Mesodermal cell (in vitro differentiated cells): ENCODE measurements around the gene MID1.

ENCODE experiments used
- H3K27ac ChIP-seq: 2 replicates; pipeline ENCODE4 v1.7.0; 2013; ENCODE audit warnings: mild to moderate bottlenecking, low read depth, low read length, moderate library complexity; ENCODE audit not compliant: severe bottlenecking
- H3K36me3 ChIP-seq: 2 replicates; pipeline ENCODE4 v1.7.1; 2013; ENCODE audit warnings: mild to moderate bottlenecking, low read length, moderate library complexity; ENCODE audit not compliant: control insufficient read depth, insufficient read depth
- H3K4me1 ChIP-seq: one replicate; pipeline ENCODE4 v1.7.1; 2013; ENCODE audit warnings: mild to moderate bottlenecking, low read length; ENCODE audit not compliant: insufficient read depth, control insufficient read depth, poor library complexity, severe bottlenecking
- H3K4me3 ChIP-seq: 2 replicates; pipeline ENCODE4 v1.7.0; 2013; ENCODE audit warnings: low read length, control low read depth, mild to moderate bottlenecking; ENCODE audit not compliant: insufficient read depth, poor library complexity, severe bottlenecking; ENCODE audit errors: extremely low read depth
- H3K9me3 ChIP-seq: 2 replicates; pipeline ENCODE4 v1.7.1; 2013; ENCODE audit warnings: mild to moderate bottlenecking, low read length, moderate library complexity; ENCODE audit not compliant: control insufficient read depth
- WGBS, 2 experiments: methylation state at CpG; one replicate each; pipeline ENCODE4 v1.1.5; 2013; ENCODE audit warnings: missing lambda C conversion rate in 2 of 2; ENCODE audit not compliant: insufficient coverage in 2 of 2; 5-methylcytosine and 5-hydroxymethylcytosine counted together

The MID1 gene

GRCh38 chrX:10450959-10451355, 169.4 kb downstream of the MID1 start:
- H3K4me3 ChIP-seq = no peak overlapping the region
- peaks cover 5% of the 10 kb centered on the region for H3K4me1 ChIP-seq

GRCh38 chrX:10450229-10450958, 170.0 kb downstream of the MID1 start:
- H3K27ac ChIP-seq = no peak overlapping the region

More at GRCh38 chrX:10450959-10451355, 169.4 kb downstream of the MID1 start:
- 100% methylated on average over 2 of the region's 4 CpGs; no CpG with 5 or more reads in 1 of the 2 experiments for WGBS, 2 experiments
- Histone ChIP-seq H3K36me3 (peaks cover 66% of the 10 kb centered on the region), H3K27ac (no peak overlapping the region), H3K9me3 (no peaks in the 10 kb centered on the region)

GRCh38 chrX:10447564-10448214, 172.7 kb downstream of the MID1 start:
- no peak overlapping the region for H3K4me3 ChIP-seq
- peaks cover 5% of the 10 kb centered on the region for H3K4me1 ChIP-seq
- WGBS, 2 experiments = no CpG with 5 or more reads among the region's 4 CpGs
- H3K36me3 ChIP-seq = peaks cover 43% of the 10 kb centered on the region
- H3K27ac ChIP-seq = no peak overlapping the region
- H3K9me3 ChIP-seq = no peaks in the 10 kb centered on the region

More at GRCh38 chrX:10450229-10450958, 170.0 kb downstream of the MID1 start:
- peaks cover 65% of the 10 kb centered on the region for H3K36me3 ChIP-seq
- WGBS, 2 experiments = 82 to 100% methylated on average over 2 to 3 of the region's 5 CpGs
- H3K4me3 ChIP-seq = no peak overlapping the region
- no peaks in the 10 kb centered on the region for H3K9me3 ChIP-seq
- peaks cover 5% of the 10 kb centered on the region for H3K4me1 ChIP-seq

GRCh38 chrX:10444204-10444603, 176.2 kb downstream of the MID1 start:
- Histone ChIP-seq H3K9me3 (no peaks in the 10 kb centered on the region), H3K4me1 (peaks cover 5% of the 10 kb centered on the region), H3K27ac (no peak overlapping the region), H3K36me3 (peaks cover 24% of the 10 kb centered on the region), H3K4me3 (no peak overlapping the region)
- no CpG with 5 or more reads among the region's 2 CpGs for WGBS, 2 experiments

DNA sequence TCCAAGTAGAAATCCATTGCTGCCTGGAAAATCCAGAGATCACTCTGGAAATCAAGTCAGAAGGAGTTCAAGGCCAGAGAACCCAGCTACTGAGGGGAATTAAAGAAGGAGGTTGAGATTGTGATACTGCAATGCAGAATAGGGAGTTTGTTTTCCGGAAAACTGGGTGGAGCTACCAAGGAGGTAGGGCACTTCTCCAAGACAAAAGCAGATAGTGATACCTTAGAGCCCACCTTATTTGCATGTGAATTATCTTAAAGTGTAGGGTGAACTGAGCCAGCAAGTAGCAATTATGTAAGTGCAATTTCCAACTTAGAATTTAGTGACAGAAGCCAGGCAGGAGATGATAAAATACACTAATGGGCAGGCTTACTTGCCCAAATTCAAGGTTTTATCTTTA, 178.9 kb downstream of the MID1 start:
- no peaks in the 10 kb centered on the region for H3K4me1 ChIP-seq
- H3K9me3 ChIP-seq = no peaks in the 10 kb centered on the region
- no CpG with 5 or more reads among the region's 1 CpG for WGBS, 2 experiments
- H3K4me3 ChIP-seq = no peak overlapping the region
- peaks cover 8% of the 10 kb centered on the region for H3K36me3 ChIP-seq
- no peak overlapping the region for H3K27ac ChIP-seq

DNA sequence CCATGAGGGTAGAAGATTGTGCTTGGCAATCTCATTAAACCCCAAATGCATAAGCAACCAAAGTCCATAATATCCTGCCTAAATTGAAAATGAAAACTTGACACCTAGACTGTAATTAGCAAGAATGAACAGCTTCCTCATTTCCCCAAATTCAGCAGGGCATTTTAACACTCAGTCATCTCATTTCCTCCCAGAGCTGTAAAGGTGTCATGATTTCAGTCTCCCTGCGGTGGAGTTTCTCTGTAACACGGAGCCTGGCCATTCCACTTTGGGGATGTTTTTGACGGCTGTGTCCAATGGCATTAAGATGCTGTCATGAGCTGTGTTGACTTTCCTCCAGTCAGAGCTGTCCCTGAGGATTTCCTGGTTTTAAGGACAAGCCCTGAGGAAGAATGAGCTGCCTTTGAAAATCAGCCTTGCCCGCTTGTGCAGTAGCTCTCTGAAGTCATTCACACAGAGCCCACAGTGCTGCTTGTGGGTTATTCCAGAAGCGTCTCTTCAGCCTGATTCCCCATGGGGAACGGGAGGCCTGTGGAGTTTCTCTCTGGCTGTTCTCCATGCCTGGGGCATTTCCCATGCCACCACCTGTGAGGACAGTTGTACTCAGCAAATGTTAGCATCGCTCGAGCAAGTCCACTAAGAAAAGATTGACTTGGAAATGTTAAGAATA, 187.0 kb downstream of the MID1 start:
- Histone ChIP-seq H3K9me3 (no peaks in the 10 kb centered on the region), H3K4me1 (no peaks in the 10 kb centered on the region), H3K27ac (no peak overlapping the region), H3K36me3 (no peaks in the 10 kb centered on the region), H3K4me3 (no peak overlapping the region)
- WGBS, 2 experiments = 91 to 93% methylated on average over 4 to 5 of the region's 8 CpGs

- H3K4me1 ChIP-seq = no peaks in the 10 kb centered on the region
- H3K4me3 ChIP-seq = no peak overlapping the region
- H3K27ac ChIP-seq = no peak overlapping the region
- 80% methylated on average over 1 of the region's 5 CpGs; no CpG with 5 or more reads in 1 of the 2 experiments for WGBS, 2 experiments
- H3K9me3 ChIP-seq = no peaks in the 10 kb centered on the region
- H3K36me3 ChIP-seq = no peaks in the 10 kb centered on the region
Measured at GRCh38 chrX:10429908-10430307, 190.5 kb downstream of the MID1 start.

DNA sequence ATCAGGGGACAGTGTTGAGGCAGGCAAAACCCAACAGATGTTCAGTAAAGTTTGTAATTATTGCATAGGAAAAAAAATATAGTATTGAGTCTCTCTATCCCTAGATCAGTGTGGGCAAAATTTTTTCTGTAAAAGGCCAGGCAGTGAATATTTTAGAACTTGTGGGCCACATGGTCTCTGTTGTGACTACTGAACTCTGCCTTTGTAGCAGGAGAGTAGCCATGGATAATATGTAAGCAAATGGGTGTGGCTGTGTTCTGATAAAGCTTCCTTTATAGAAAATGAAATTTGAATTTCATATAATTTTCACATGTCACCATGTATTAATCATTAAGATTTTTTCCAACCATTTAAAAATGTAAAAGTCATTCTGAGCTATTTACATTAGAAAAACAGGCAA, 193.1 kb downstream of the MID1 start:
- no peak overlapping the region for H3K4me3 ChIP-seq
- H3K4me1 ChIP-seq = no peaks in the 10 kb centered on the region
- H3K9me3 ChIP-seq = no peaks in the 10 kb centered on the region
- no peaks in the 10 kb centered on the region for H3K36me3 ChIP-seq
- no peak overlapping the region for H3K27ac ChIP-seq

DNA sequence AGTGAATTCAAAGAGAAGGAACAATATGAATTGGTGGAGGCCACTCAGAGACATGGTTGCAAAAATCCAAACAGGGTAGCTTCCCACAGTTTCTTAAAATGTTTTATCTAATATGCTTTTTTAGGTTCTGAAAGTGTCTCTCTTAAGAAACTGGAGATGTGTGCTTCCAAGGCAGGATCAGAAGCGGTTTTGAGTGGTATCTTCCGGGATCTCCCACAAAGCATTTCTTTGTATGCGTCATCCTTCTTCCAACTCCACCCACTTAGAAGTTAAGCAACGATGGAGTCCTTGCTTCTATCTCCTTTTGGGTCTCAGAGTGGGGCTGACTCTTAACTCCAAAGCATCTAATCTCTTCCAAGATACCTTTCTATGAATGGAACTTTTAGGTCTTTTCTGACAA, 196.7 kb downstream of the MID1 start:
- WGBS, 2 experiments = 63% methylated on average over 2 of the region's 4 CpGs; no CpG with 5 or more reads in 1 of the 2 experiments
- H3K9me3 ChIP-seq = no peaks in the 10 kb centered on the region
- no peaks in the 10 kb centered on the region for H3K36me3 ChIP-seq
- H3K4me1 ChIP-seq = no peaks in the 10 kb centered on the region
- no peak overlapping the region for H3K4me3 ChIP-seq
- no peak overlapping the region for H3K27ac ChIP-seq

DNA sequence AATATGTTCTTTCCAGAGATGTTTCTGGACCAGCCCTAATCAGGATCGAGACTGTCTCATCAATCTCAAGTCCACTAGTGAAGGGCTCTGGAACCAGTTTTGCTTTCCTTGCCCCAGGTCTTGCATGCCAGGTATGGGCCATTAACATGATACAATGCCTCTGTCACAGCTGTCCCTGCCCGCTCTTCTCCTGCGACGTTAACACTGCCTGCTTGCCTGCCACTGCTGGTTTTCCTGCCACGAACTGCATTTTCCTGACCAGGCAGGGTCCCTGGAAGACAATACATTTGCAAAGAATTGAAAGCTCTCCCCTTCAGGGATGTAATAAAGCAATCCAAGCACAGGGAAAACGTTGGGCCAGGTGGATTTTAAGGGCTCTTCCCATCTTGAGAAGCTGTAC, 200.3 kb downstream of the MID1 start:
- no peaks in the 10 kb centered on the region for H3K36me3 ChIP-seq
- no peaks in the 10 kb centered on the region for H3K9me3 ChIP-seq
- no peak overlapping the region for H3K27ac ChIP-seq
- WGBS, 2 experiments = 63 to 90% methylated on average over 2 to 4 of the region's 6 CpGs
- H3K4me3 ChIP-seq = no peak overlapping the region
- peaks cover 4% of the 10 kb centered on the region for H3K4me1 ChIP-seq

- no peak overlapping the region for H3K27ac ChIP-seq
- H3K9me3 ChIP-seq = no peaks in the 10 kb centered on the region
- H3K36me3 ChIP-seq = no peaks in the 10 kb centered on the region
- peaks cover 4% of the 10 kb centered on the region for H3K4me1 ChIP-seq
- H3K4me3 ChIP-seq = no peak overlapping the region
- no CpG with 5 or more reads among the region's 4 CpGs for WGBS, 2 experiments
Measured at GRCh38 chrX:10416424-10416823, 204.0 kb downstream of the MID1 start.
